Glutamatergic neuron (in vitro differentiated cells): ENCODE results near the gene ANKRD33B. TPM values are rescaled to one million over a fixed set of nuclear protein-coding genes. Genes with fewer than 3 reads are reported as not detected.

Source experiments
- DNase-seq: peaks from one replicate; pipeline ENCODE4 v3.0.0; 2022
- H3K27ac Mint-ChIP-seq: one replicate; pipeline ENCODE4 v1.8.0; 2020; ENCODE audit warnings: mild to moderate bottlenecking, mixed read lengths, inconsistent platforms; ENCODE audit not compliant: unreplicated experiment
- H3K27me3 Mint-ChIP-seq: one replicate; pipeline ENCODE4 v1.8.0; 2020; ENCODE audit warnings: mild to moderate bottlenecking, moderate library complexity, mixed read lengths, inconsistent platforms; ENCODE audit not compliant: unreplicated experiment
- H3K36me3 Mint-ChIP-seq: one replicate; pipeline ENCODE4 v1.8.0; 2020; ENCODE audit warnings: mild to moderate bottlenecking, mixed read lengths, inconsistent platforms; ENCODE audit not compliant: unreplicated experiment
- H3K4me1 Mint-ChIP-seq: one replicate; pipeline ENCODE4 v1.8.0; 2020; ENCODE audit warnings: mild to moderate bottlenecking, low read depth, mixed read lengths, inconsistent platforms; ENCODE audit not compliant: unreplicated experiment
- H3K4me3 Mint-ChIP-seq: one replicate; pipeline ENCODE4 v1.8.0; 2020; ENCODE audit warnings: mild to moderate bottlenecking, mixed read lengths, inconsistent platforms; ENCODE audit not compliant: unreplicated experiment
- H3K9me3 Mint-ChIP-seq: one replicate; pipeline ENCODE4 v1.8.0; 2020; ENCODE audit warnings: mild to moderate bottlenecking, moderate library complexity, mixed read lengths, inconsistent platforms; ENCODE audit not compliant: unreplicated experiment
- total RNA-seq: library from RNA; stranded (reverse); fragmentation: NEBNext Ultra II Directional; extraction: Animal tissue kit (Norgen Biotek cat#: 25700); gene quantifications from one replicate; pipeline ENCODE4 v1.2.1, GENCODE V29; 2021; ENCODE audit not compliant: unreplicated experiment
- TF ChIP-seq, protein P1 (sequence below): fragments of 200-600 bp; sonication (generic); IDR thresholded peaks from one replicate; pipeline ENCODE4 v1.5.0; 2021; ENCODE audit not compliant: partially characterized antibody, unreplicated experiment

The ANKRD33B gene
- total RNA-seq, 1 donor from 2014 or later, result 14.5 TPM

DNA sequence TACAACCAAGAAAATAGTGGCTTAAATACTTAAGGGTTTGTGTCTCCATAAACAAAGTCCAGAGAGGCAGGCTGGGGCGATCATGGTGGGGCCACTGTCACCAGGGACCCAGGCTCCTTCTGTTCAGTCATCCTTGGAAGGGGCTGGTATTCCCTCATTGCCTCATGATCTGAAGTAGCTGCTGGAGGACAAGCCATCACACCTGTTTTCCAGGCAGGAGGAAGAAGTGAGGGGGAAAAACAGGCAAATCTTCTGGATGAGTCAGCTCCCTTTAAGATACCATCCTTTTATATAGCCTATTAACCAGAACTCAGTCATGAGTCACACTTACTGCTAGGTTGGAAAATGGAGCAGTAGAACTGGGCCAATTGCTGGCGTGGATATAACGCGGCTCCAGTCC, 104.8 kb downstream of the ANKRD33B start:
- no peak overlapping the region for H3K4me3 Mint-ChIP-seq
- H3K36me3 Mint-ChIP-seq, result no peaks in the 10 kb centered on the region
- H3K9me3 Mint-ChIP-seq, result no peaks in the 10 kb centered on the region
- H3K27ac Mint-ChIP-seq, result no peak overlapping the region
- DNase-seq, result peak; percentile 5
- TF ChIP-seq, protein P1, sequence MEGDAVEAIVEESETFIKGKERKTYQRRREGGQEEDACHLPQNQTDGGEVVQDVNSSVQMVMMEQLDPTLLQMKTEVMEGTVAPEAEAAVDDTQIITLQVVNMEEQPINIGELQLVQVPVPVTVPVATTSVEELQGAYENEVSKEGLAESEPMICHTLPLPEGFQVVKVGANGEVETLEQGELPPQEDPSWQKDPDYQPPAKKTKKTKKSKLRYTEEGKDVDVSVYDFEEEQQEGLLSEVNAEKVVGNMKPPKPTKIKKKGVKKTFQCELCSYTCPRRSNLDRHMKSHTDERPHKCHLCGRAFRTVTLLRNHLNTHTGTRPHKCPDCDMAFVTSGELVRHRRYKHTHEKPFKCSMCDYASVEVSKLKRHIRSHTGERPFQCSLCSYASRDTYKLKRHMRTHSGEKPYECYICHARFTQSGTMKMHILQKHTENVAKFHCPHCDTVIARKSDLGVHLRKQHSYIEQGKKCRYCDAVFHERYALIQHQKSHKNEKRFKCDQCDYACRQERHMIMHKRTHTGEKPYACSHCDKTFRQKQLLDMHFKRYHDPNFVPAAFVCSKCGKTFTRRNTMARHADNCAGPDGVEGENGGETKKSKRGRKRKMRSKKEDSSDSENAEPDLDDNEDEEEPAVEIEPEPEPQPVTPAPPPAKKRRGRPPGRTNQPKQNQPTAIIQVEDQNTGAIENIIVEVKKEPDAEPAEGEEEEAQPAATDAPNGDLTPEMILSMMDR, result no peak
- H3K4me1 Mint-ChIP-seq, result no peaks in the 10 kb centered on the region
- no peaks in the 10 kb centered on the region for H3K27me3 Mint-ChIP-seq

GRCh38 chr5:10669983-10670382, 106.1 kb downstream of the ANKRD33B start:
- Mint-ChIP-seq H3K36me3 (no peaks in the 10 kb centered on the region), H3K4me3 (no peak overlapping the region), H3K27me3 (no peaks in the 10 kb centered on the region), H3K27ac (no peak overlapping the region), H3K4me1 (peaks cover 3% of the 10 kb centered on the region), H3K9me3 (peaks cover 2% of the 10 kb centered on the region)
- TF ChIP-seq, protein P1, result no peak
- no peak for DNase-seq

DNA sequence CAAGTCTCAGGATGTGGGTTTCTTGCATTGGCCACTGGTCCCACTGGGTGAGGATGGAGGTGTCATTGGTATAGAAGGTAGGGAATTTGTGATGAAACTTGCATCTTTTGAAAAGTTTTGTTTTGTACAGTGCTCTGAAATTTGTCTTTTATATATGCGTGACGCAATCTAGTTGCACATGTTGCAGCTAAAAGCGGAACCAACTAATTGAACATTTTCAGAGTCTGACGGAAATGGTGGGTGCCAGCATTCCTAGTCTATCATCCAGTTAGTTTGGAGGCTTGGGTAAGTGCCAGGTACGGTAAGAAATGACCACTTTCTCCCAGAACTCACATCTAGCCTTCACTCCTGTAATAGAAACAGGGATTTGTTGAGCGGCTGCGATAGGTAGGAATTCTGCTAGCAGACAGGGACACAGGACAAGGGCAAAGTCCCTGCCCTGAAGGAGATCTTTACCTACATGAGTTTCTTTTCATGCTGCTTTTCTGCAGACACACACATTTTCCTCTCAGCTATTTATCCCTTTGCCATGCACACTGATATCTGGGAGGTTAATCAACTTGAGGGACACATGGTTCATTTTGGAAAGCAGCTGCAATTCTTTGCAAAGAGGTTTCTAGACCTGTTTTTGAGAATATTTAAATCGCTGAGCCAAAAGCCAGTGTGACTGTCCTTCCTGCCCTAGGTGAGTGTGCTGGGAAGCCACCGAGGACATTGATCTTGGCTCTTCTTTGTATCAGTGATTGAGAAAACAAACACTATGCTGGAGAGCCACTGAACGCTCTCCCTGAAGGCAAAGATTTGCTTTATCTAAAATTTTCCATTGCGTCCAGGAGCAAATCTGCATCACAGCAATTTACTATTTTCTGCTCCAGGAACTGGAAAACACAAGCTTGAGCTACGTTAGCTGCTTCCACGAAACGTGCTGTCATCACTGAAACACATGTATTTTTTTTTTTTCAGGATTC, 107.5 kb downstream of the ANKRD33B start:
- no peak overlapping the region for H3K4me3 Mint-ChIP-seq

GRCh38 chr5:10672146-10673016, 108.5 kb downstream of the ANKRD33B start:
- Mint-ChIP-seq H3K9me3 (peaks cover 5% of the 10 kb centered on the region), H3K27ac (no peak overlapping the region), H3K4me3 (no peak overlapping the region), H3K36me3 (peaks cover 17% of the 10 kb centered on the region), H3K4me1 (peaks cover 8% of the 10 kb centered on the region), H3K27me3 (peaks cover 5% of the 10 kb centered on the region)
- no peak for DNase-seq
- TF ChIP-seq, protein P1, result no peak

More for the DNA sequence above, 107.5 kb downstream of the ANKRD33B start:
- H3K36me3 Mint-ChIP-seq, result peaks cover 10% of the 10 kb centered on the region
- TF ChIP-seq, protein P1, result no peak
- no peak for DNase-seq
- peaks cover 5% of the 10 kb centered on the region for H3K9me3 Mint-ChIP-seq
- no peak overlapping the region for H3K27ac Mint-ChIP-seq
- H3K4me1 Mint-ChIP-seq, result peaks cover 8% of the 10 kb centered on the region
- H3K27me3 Mint-ChIP-seq, result peaks cover 3% of the 10 kb centered on the region
